CMK (cell line): ENCODE results near the gene B3GALT4.
"Not testable (repeated sequence)": the region's sequence is repeated elsewhere in the genome, so short reads cannot be mapped to it uniquely, and the experiment has no call there.

Source experiments
- DNase-seq: peaks from one replicate; pipeline ENCODE4 v3.0.0-alpha.2; 2010; ENCODE audit warnings: low read depth

Gene B3GALT4

GRCh38 chr6:33276864-33277662 lies at the start of gene B3GALT4:
TSS of gene B3GALT4 (plus strand) at chr6:33277123. CDS start at chr6:33277420, 297 bp downstream.
- peak; percentile 86 for DNase-seq

- no peak for DNase-seq
Observed at GRCh38 chr6:33235221-33235634, 41.7 kb upstream of the B3GALT4 start.

- no peak for DNase-seq
Observed at GRCh38 chr6:33236328-33236727, 40.6 kb upstream of the B3GALT4 start.

GRCh38 chr6:33236852-33237251 lies 40.1 kb upstream of the B3GALT4 start:
- no peak for DNase-seq

GRCh38 chr6:33237741-33238140 lies 39.2 kb upstream of the B3GALT4 start:
- no peak for DNase-seq

GRCh38 chr6:33241968-33242367 lies 35.0 kb upstream of the B3GALT4 start:
- no peak for DNase-seq

- DNase-seq = no peak
Observed at GRCh38 chr6:33243476-33243875, 33.4 kb upstream of the B3GALT4 start.

GRCh38 chr6:33247977-33248642 lies 28.8 kb upstream of the B3GALT4 start:
- DNase-seq = peak; percentile 55

GRCh38 chr6:33248643-33248931 lies 28.3 kb upstream of the B3GALT4 start:
- no peak for DNase-seq

GRCh38 chr6:33248932-33249731 lies 27.8 kb upstream of the B3GALT4 start:
- peak; percentile 96 for DNase-seq

- no peak for DNase-seq
Observed at GRCh38 chr6:33249732-33250630, 26.9 kb upstream of the B3GALT4 start.

- no peak for DNase-seq
Observed at GRCh38 chr6:33250731-33251130, 26.2 kb upstream of the B3GALT4 start.

- no peak for DNase-seq
Observed at GRCh38 chr6:33251395-33252012, 25.4 kb upstream of the B3GALT4 start.

GRCh38 chr6:33252759-33253158 lies 24.2 kb upstream of the B3GALT4 start:
- no peak for DNase-seq

GRCh38 chr6:33254591-33254990 lies 22.3 kb upstream of the B3GALT4 start:
- no peak for DNase-seq

- no peak for DNase-seq
Observed at GRCh38 chr6:33259032-33259431, 17.9 kb upstream of the B3GALT4 start.

- not testable (repeated sequence) for DNase-seq
Observed at GRCh38 chr6:33262490-33262889, 14.4 kb upstream of the B3GALT4 start.

- no peak for DNase-seq
Observed at GRCh38 chr6:33264015-33264414, 12.9 kb upstream of the B3GALT4 start.

- DNase-seq = no peak
Observed at GRCh38 chr6:33271117-33271467, 5.8 kb upstream of the B3GALT4 start.

- peak; percentile 97 for DNase-seq
Observed at GRCh38 chr6:33271468-33272274, 5.3 kb upstream of the B3GALT4 start, which contains the start of the genes RPS18 and VPS52. TSS of gene RPS18 (plus strand) at chr6:33272075. CDS start at chr6:33272120, 45 bp downstream. TSS of gene VPS52 (minus strand) at chr6:33271876. CDS start at chr6:33271675, 201 bp downstream.
